ENCODE measurements around the gene PRPF40B.

PRPF40B gene

GRCh38 chr12:49643135-49643534, 19.8 kb downstream of the PRPF40B start:
- Histone ChIP-seq H3K36me3 (ENCODE audit: insufficient read depth, low read length) (no peaks in the 10 kb centered on the region), H3K79me2 (ENCODE audit: insufficient read depth, low read length) (no peaks in the 10 kb centered on the region), H3K4me3 (ENCODE audit: low read depth, low read length, poor library complexity, severe bottlenecking) (no peak overlapping the region), H3K4me2 (ENCODE audit: low read length) (no peak overlapping the region), H4K20me1 (ENCODE audit: insufficient read depth, low read length) (no peaks in the 10 kb centered on the region), H3K9me2 (ENCODE audit: low read depth, low read length) (no peaks in the 10 kb centered on the region), H3K9ac (ENCODE audit: low read length) (no peak overlapping the region), H3K27ac (ENCODE audit: low read depth, low read length, poor library complexity, severe bottlenecking) (no peak overlapping the region), H3K9me3 (ENCODE audit: low read length) (no peaks in the 10 kb centered on the region), H2AFZ (ENCODE audit: low read length) (no peak overlapping the region), H3K4me1 (ENCODE audit: insufficient read depth, low read length, severe bottlenecking) (no peaks in the 10 kb centered on the region), H3K27me3 (ENCODE audit: insufficient read depth, low read length) (no peaks in the 10 kb centered on the region; the same call in 1 of the 2 replicates), H3F3A (ENCODE audit: insufficient read depth, low read length) (no peaks in the 10 kb centered on the region)
- no peak for TF ChIP-seq EZH2 (IDR thresholded peaks at IDR 0.05; ENCODE audit: borderline replicate concordance, low read length)
- TF ChIP-seq CTCF (IDR thresholded peaks at IDR 0.05; ENCODE audit: low read length) = no peak

- H3K4me2 ChIP-seq (ENCODE audit: low read length) = no peak overlapping the region
- no peak overlapping the region for H3K4me3 ChIP-seq (ENCODE audit: low read depth, low read length, poor library complexity, severe bottlenecking)
- no peaks in the 10 kb centered on the region; the same call in 1 of the 2 replicates for H3K27me3 ChIP-seq (ENCODE audit: insufficient read depth, low read length)
- H3K36me3 ChIP-seq (ENCODE audit: insufficient read depth, low read length) = no peaks in the 10 kb centered on the region
- H3K9me2 ChIP-seq (ENCODE audit: low read depth, low read length) = no peaks in the 10 kb centered on the region
- H3K79me2 ChIP-seq (ENCODE audit: insufficient read depth, low read length) = no peaks in the 10 kb centered on the region
- no peaks in the 10 kb centered on the region for H3K9me3 ChIP-seq (ENCODE audit: low read length)
- H4K20me1 ChIP-seq (ENCODE audit: insufficient read depth, low read length) = no peaks in the 10 kb centered on the region
- H3K4me1 ChIP-seq (ENCODE audit: insufficient read depth, low read length, severe bottlenecking) = no peaks in the 10 kb centered on the region
- TF ChIP-seq EZH2 (IDR thresholded peaks at IDR 0.05; ENCODE audit: borderline replicate concordance, low read length) = no peak
- no peak for TF ChIP-seq CTCF (IDR thresholded peaks at IDR 0.05; ENCODE audit: low read length)
- no peak overlapping the region for H3K27ac ChIP-seq (ENCODE audit: low read depth, low read length, poor library complexity, severe bottlenecking)
- no peaks in the 10 kb centered on the region for H3F3A ChIP-seq (ENCODE audit: insufficient read depth, low read length)
- no peak overlapping the region for H3K9ac ChIP-seq (ENCODE audit: low read length)
- no peak overlapping the region for H2AFZ ChIP-seq (ENCODE audit: low read length)
Measured at GRCh38 chr12:49643961-49644619, 20.7 kb downstream of the PRPF40B start.

- no peak overlapping the region for H3K4me2 ChIP-seq (ENCODE audit: low read length)
Measured at GRCh38 chr12:49644620-49644994, 21.2 kb downstream of the PRPF40B start.

More at GRCh38 chr12:49644620-49644994, 21.2 kb downstream of the PRPF40B start:
- H3K9me3 ChIP-seq (ENCODE audit: low read length) = no peaks in the 10 kb centered on the region
- H3K4me3 ChIP-seq (ENCODE audit: low read depth, low read length, poor library complexity, severe bottlenecking) = no peak overlapping the region
- no peaks in the 10 kb centered on the region for H3K36me3 ChIP-seq (ENCODE audit: insufficient read depth, low read length)
- TF ChIP-seq EZH2 (IDR thresholded peaks at IDR 0.05; ENCODE audit: borderline replicate concordance, low read length) (no peak), CTCF (IDR thresholded peaks at IDR 0.05; ENCODE audit: low read length) (peak; percentile 97)
- H3K27ac ChIP-seq (ENCODE audit: low read depth, low read length, poor library complexity, severe bottlenecking) = no peak overlapping the region
- no peaks in the 10 kb centered on the region for H3F3A ChIP-seq (ENCODE audit: insufficient read depth, low read length)
- H3K4me1 ChIP-seq (ENCODE audit: insufficient read depth, low read length, severe bottlenecking) = no peaks in the 10 kb centered on the region
- H3K9ac ChIP-seq (ENCODE audit: low read length) = no peak overlapping the region
- no peaks in the 10 kb centered on the region for H4K20me1 ChIP-seq (ENCODE audit: insufficient read depth, low read length)
- no peaks in the 10 kb centered on the region for H3K9me2 ChIP-seq (ENCODE audit: low read depth, low read length)
- H3K79me2 ChIP-seq (ENCODE audit: insufficient read depth, low read length) = no peaks in the 10 kb centered on the region
- H2AFZ ChIP-seq (ENCODE audit: low read length) = no peak overlapping the region
- no peaks in the 10 kb centered on the region; the same call in 1 of the 2 replicates for H3K27me3 ChIP-seq (ENCODE audit: insufficient read depth, low read length)
